Activated T-cell treated with anti-CD3 and anti-CD28 coated beads for 48 hours (primary cell): ENCODE measurements around the gene SCMH1.
"Not testable (repeated sequence)": the region's sequence is repeated elsewhere in the genome, so short reads cannot be mapped to it uniquely, and the experiment has no call there.

Experiments used
- DNase-seq: peaks from one replicate; pipeline ENCODE4 v3.0.0-alpha.2; 2020; ENCODE audit warnings: low read depth

Gene SCMH1

DNA sequence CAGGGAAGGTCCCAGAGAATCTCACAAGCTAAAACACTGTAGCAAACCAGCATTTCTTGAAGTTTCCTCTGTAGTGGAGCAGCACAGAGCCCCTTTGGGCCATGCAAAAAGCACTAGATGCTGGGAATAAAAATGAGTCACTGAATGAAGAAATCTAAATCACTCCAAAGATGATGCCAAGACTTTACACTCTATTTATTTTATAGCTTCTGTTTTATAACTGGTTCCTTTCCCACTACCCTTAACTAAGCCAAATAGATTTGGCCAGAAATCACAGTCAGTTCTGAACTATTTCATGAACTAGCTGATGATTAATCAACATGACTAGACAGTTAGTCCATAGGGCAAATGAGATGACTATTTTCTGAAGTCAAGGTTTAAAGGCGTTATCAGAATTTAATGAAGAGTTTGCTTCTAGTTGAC, 89.5 kb downstream of the SCMH1 start:
- no peak for DNase-seq

DNA sequence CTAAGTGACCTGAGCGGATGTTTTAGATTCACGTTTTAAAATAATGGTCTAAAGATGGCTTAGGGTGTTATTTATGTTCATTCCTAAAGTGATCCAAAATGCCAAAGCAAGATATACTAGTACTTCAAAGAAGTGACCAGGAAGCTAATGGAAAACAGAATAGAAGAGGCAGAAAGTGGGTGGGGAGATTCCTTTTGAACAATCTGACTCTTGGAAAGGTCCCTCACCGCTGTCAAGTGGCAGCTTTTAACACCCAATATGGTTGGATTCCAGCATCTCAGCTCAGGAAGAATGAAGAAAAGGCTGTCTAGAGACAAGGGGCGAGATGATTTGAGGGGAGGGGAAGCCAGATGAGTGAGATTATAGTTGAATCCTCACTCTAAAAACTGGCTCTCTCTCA, 90.3 kb downstream of the SCMH1 start:
- DNase-seq: no peak

DNA sequence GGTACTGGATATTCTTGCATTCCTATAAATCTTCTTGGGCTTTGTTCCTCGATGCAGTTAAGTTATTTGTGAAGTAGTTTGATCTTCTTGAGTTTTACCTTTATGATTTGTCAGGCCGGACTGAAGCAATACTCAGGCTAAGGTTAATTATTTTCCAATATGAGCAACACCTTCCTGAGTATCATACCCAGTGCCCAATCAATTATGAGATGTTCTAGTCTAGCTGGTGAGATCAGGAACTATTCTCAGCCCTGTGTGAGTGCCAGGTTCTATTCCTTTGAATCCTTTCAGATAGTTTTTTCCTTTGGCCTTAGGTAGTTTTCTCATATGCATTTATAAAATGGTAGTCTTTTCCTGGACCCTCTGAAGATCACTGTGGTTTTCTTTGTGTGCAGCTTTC, 92.5 kb downstream of the SCMH1 start:
- DNase-seq: no peak

DNA sequence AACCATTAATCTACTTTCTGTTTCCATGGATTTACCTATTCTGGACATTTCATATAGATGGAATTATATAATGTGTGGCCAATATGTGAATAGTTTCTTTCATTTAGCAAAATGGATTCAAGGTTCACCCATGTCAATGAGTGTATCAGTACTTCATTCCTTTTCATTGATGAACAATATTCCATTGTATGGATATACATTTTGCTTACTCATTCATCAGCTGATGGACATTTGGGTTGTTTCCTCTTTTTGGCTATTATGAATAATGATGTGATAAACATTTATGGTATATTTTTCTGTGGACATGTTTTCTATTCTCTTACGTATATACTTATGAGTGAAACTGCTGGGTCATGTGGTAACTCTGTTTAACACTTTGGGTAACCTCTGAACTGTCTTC, 97.8 kb downstream of the SCMH1 start:
- no peak for DNase-seq

DNA sequence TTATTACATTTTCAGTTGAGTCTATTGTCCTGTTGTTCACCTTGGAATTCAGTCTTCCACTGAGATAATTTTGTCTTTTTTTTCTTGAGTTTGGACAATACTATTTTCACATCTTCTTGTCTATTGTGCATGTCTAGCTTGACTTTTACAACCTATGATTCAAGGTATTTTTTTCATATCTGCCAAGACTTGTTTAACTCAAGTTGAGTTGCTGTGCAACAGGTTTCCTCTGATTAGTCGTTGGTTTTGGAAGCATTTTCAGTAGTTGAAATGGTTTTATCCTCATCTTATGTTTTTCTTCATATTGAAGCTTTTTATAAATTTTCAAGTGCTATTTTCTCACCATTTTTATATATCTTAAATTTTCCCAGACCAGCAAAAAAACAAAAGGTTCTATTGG, 103.6 kb downstream of the SCMH1 start:
- no peak for DNase-seq

DNA sequence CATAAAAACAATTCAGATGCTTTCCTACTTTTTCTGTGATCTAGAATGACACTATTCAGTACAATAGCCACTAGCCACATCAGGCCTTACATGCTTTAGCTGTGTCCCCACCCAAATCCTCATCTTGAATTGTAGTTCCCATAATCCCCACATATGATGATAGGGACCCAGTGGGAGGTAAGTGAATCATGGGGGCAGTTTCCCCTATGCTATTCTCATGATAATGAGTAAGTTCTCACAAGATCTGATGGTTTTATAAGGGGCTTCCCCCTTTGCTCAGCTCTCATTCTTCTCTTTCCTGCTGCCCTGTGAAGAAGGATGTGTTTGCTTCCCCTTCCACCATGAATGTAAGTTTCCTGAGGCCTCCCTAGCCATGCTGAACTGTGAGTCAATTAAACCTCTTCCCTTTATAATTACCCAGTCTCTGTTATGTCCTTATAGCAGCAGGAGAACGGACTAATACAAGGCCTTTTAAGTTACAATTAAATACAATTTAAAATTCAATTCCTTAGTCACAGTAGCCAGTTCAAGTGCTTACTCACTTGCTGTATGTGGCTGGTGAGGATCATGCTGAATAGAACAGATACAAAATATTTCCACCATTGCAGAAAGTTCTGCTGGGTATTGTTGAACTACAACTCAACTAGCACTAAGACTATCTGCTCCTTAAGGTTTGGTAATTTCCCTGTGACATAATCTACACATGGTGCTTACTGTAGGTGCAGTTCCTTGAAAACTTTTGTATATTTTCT, 106.7 kb downstream of the SCMH1 start:
- no peak for DNase-seq

DNA sequence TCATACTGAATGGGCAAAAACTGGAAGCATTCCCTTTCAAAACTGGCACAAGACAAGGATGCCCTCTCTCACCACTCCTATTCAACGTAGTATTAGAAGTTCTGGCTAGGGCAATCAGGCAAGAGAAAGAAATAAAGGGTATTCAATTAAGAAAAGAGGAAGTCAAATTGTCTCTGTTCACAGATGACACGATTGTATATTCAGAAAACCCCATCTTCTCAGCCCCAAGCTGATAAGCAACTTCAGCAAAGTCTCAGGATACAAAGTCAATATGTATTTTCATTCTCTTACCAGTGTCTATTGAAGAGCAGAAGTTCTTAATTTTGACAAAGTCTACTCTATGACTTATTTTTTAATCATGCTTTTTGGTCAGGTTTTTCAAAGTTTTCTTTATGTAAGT, 107.8 kb downstream of the SCMH1 start:
- not testable (repeated sequence) for DNase-seq

DNA sequence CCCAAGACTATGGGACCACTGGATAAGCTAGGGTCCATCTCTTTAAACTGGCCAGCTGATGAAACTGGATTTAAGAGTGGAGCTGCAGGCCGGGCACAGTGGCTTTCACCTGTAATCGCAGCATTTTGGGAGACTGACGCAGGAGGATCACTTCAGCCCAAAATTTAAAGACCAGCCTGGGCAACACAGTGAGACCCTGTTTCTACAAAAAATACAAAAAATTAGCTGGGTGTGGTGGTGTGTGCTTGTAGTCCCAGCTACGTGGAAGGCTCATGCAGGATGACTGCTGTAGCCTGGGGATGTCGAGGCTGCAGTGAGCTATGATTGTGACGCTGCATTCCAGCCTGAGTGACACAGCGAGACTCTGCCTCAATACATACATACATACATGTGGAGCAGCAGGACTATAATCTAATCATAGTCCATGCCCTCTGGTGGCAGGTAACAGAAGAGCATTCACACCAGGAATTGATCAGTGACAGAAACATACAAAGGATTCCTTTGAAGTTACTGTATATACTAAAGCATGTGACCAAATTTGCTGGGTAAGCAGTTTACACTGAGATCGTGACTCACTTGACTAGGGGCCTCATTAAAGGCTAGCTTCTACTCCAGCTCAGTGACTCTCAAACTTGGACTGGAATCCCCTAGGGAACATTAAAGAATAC, 119.1 kb downstream of the SCMH1 start:
- DNase-seq: no peak

DNA sequence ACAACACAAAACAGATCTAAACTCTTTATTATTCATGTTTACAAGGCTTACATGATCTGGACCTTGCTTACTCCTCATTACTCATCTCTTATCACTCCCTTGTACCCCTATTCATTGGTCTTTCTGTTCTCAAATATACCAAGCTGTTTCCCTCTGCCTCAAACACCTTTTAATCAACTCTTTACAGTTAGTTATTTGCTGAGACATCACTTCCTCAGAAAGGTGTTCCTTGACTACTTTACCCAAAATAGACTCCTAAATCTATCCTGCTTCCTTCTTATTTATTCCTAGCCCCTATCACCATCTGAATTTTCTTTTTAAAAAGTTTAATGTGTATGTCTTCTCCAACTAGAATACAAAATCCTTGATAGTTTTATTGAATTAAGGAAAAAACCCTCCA, 120.0 kb downstream of the SCMH1 start:
- no peak for DNase-seq

DNA sequence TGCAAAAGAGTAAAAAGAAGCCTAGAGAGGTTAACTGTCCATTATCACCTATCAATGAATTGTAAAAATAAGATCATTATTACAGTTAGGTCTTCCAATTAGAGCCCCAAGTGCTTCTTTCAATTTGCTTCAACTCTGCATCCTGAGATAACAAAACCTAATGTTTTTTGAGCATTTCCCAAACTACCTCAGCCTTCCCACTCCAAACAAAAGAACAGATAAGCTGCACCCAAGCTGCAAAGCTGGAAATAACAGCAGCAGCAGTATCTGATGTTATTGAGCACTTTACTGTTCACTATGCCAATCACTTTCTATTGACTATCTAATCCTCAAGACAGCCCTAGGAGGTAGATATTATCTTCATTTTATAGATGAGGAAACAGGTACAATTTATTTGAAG, 123.5 kb downstream of the SCMH1 start:
- no peak for DNase-seq

DNA sequence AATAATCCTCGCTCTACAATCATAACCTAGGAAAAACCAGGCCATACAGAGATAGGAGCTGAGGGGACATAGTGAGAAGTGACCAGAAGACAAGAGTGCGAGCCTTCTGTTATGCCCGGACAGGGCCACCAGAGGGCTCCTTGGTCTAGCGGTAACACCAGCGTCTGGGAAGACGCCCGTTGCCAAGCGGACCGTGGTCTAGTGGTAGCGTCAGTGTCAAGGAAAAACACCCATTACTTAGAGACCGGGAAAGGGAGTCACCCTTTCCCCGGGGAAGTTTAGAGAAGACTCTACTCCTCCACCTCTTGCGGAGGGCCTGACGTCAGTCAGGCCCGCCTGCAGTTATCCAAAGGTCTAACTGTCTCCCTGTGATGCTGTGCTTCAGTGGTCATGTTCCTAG, 124.9 kb downstream of the SCMH1 start:
- not testable (repeated sequence) for DNase-seq

DNA sequence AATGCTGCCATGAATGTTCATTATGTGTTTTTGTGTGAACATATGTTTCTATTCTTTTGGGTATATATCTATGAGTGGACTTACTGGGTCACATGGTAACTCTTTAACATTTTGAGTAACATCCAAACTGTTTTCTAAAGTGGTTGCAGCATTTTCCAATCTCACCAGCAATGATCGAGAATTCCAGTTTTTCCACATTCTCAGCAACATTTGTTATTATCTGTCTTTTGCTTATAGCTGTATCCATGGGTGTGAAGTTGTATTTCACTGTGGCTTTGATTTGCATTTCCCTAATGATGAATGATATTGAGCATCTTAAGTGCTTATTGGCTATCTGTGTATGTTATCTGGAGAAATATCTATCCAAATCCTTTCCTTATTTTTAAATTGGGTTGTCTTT, 131.4 kb downstream of the SCMH1 start:
- DNase-seq: no peak

DNA sequence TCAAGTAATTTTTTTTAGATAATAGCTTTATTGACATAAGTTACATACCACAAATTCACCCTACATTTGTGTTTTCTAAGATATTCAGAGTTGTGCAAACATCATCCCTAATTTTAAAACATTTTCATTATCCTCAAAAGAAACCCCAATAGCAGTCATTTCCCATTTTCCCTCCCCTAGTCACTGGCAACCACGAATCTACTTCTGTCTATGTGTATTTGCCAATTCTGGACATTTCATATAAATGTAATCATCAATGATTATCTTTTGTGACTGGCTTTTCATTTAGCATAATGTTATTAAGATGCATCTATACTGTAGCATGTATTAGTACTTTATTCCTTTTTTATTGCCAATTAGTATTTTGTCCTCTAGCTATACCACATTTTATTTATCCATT, 131.8 kb downstream of the SCMH1 start:
- DNase-seq: no peak

DNA sequence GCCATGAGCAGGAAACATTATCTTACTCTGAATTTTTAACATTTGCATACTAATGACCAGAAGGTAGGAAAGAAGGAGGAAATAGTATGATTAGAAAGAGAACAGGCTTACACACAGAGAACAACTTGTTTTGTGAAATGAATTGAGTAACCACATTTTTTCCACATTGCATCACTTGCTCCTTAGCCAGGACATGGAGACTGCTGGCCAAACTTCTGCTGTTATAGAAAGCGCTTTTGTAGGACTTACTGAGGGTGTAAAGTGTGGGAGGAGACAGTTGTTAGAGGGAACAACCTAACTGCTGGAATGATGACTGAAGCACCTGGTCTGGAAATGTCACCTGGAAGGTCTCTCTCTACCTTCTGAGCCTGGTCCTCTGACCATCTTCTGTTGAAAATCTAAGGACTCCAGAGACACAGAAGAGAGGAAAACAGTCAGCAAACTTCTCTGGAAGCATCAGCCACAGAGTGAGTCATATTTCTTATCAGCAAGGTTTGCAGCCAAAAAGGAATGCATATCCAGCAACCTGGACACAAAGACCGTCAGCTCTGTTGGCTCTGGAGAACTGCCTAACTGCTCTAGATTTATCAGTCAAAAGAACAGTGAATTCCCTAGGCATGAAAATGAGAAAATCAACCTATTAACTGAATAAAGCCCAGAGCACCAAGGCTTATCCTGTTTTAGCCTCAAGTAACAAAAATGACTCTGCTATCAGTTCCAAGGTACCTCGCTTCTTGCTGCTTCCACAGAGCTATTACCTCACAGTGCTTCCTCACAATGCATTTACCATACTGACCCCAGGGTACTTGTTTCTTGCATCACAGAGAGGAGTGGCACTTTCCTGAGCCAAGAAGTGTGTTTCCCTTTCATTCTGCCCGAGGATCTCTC, 132.6 kb downstream of the SCMH1 start:
- DNase-seq: no peak

DNA sequence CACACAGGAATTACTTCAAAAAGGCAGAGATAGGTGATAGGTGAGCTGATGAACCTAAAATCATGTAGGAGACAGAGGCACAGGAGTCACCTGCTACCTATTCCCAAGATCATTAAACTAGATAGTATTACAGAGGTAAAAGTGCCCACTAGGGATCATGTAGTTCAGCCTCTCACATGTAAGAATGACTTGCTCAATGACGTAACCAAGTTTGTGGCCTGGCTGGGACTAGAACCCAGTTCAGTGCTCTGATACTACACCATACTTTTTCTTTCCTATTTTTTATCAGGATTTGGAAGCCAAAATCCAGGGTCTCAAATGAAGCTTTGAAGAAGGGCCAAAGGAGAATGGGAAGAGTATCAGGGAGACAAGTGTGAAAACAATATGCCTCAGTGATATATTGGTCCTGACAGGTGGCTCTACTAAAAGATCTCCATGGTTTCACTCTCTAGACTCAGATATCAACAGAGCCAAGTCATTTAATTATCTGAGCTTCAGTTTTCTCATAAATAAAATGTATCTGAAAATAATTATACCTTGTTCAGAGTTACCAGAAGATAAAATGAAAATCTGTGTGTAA, 133.3 kb downstream of the SCMH1 start:
- no peak for DNase-seq

DNA sequence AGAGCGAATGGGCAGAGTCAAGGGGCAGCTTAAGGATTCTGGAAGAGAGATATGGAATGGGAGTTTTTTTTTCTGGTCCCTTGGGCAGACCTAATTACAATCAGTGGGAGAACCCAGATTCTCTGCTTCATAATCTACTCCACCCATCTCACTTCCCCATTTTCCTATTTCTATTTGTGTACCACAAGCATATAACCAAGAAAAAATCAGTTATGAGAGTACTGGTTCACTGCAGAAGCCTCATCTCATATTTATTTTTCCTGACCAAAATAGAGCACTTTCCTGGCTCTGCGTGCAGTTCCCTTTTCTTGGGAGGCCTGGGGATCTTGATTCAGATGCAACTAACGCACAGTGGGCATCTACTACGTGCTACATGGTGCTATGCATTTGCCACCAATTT, 138.3 kb downstream of the SCMH1 start:
- DNase-seq: no peak

DNA sequence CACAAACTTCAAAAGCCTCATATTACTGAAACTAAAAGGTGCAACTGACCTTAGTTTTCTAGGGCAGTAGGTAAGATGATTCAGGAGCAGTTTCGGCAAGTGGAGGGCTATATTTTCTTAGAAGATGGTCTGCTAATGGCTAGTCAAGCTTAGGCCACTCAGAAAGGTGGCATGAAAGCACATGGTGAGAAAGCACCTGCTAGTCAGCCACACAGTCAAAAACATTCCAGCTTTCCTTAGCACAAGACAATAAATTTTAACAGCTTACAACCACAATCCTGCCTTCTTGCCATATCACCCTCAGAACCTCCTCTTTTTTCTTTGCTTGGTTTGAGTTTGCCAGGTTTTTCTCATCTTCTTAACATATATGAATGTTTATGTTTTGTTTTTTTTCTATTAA, 139.5 kb downstream of the SCMH1 start:
- no peak for DNase-seq

DNA sequence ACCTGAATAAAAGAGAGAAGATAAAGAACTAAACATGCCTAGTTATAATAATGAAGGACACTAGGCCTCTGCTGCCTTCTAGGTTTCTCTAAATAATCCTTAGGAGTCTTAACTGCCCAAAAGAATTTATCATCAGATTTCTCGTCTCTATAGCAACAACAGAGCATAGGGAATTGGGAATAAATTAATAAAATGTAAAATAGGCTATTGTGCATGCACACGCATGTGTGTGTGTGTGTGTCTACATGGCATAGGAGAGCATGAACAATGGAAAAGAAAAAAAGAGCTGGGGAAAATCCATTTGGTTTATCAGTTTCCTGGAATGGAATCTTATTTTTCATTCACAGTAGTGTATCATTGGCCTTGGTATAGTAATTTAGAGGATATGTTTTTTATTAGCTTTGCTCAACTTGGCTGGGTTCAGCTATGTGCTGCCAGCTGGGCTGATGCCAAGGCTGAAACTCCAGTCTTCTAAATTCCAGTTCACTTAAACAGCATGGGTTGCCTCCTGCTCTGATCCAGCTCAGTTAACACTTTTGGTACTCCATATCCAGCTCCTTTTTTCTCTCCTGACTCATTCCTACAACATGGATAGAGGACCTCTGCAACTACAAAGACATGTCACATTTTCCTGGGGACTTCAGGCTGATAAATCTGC, 140.0 kb downstream of the SCMH1 start:
- no peak for DNase-seq

DNA sequence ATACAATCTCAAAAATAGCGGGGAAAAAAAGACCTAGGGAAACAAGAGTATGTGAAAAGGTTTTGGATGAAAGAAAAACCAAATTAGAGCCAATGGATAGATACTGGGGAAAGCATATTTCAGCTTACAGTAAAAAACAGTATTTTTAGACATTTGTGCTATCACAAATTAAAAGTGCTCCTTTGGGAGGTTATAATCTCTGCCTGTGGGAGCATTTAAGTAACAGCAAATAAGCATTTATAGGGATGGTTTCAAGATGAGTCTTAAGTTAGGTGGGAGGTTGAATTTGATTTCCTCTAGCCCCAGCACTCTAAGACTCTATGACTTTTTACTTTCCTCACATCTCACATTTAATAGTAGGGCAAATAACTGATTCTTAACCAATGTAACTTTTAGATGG, 141.0 kb downstream of the SCMH1 start:
- no peak for DNase-seq

DNA sequence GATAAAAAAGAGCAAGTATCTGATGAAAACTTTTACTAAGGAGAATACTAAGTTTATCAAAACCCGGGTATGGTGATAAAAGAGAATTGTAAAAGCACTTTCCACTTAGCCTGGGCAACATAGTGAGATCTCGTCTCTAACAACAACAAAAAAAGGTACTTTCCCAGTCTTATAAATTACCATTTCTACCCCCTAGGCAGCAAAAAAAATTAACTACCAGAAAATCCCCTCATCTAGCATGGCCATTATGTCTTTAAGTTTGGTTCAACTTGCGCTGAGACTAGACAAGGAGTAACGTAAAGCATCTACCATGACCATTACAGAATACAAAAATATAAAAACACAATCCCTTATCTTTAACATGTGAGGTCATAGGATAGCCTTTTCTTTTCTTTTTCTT, 141.9 kb downstream of the SCMH1 start:
- no peak for DNase-seq

DNA sequence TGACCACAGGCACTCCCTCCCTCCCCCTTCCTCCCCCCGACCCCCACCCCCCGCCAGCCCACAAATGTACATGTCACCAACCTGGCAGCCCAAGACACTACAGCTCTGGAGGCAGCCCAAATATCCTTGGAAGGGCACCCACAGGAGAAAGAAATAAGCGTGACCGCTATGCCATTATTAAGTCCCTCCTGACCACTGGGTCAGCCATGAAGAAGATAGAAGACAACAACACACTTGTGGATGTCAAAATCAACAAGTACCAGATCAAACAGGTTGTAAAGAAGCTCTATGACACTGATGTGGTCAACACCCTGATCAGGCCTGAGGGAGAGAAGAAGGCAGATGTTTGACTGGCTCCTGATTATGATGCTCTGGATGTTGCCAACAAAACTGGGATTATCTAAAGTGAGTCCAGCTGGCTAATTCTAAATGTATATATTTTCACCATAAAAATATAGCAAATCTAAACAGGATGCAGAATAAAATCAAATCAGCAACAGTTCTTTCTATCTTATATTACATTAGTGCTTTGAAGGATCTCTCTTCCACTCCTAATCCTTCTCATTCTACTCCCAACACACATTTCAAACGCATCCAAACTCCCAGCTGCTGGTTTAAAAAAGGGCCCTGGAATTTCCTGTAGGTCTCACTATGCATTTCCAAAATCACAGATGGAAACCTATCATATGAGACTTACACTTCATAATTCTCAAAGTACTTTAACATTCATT, 143.2 kb downstream of the SCMH1 start:
- no peak for DNase-seq
